ENCODE results near the gene PFKM. TPM values are rescaled to one million over a fixed set of nuclear protein-coding genes. Genes with fewer than 3 reads are reported as not detected.

PFKM gene
- total and polyA plus RNA-seq, 8 donors, result 7.0 to 27.5 (median 11.3) TPM

DNA sequence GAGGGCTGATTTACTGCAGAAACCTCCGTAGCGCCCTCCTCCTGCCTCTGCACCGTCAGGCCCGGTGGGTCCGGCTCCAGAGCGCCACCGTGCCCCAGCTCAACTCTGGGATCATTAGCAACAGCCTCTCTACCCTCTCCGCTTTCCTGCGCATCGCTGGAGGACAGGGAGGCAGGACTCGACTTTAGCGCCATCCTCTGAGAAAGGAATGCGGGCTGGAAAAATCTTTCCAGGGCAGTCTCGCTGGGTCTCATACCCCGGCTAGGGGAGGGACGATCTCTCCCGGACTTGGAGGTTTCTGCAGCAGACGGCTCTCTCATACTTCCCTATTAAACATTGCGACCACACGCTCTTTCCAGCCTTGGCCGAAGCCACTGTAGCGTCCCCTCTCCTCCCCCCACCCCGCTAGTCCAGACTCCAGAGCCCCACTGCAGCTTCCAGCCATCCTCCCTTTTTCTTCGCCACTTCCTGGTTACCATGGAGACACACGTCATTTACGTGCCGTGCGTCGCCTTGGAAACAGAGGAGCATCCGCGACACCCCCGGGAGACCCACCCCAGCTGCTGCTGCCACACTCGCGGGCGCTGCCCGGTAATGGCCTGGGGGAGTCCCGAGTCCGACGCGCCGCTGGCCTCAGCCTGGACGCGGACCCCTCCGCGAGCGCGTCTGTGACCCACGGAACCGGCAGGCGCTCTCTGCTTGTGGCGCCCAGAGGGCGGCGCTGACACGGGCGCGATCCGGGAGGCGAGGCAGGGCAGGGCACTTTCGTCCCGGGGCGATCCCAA lies 64.1 kb downstream of the PFKM start, which contains the start of gene CCDC184:
Gene CCDC184, plus strand, starts transcription at position 554 of the 785 bp plus-strand sequence. CDS start 479 bp downstream, outside the sequence.
- intact Hi-C loops (cut with DNase I), result no loop called here
- ATAC-seq, result peak; percentile 72 to 89 (median 86)

DNA sequence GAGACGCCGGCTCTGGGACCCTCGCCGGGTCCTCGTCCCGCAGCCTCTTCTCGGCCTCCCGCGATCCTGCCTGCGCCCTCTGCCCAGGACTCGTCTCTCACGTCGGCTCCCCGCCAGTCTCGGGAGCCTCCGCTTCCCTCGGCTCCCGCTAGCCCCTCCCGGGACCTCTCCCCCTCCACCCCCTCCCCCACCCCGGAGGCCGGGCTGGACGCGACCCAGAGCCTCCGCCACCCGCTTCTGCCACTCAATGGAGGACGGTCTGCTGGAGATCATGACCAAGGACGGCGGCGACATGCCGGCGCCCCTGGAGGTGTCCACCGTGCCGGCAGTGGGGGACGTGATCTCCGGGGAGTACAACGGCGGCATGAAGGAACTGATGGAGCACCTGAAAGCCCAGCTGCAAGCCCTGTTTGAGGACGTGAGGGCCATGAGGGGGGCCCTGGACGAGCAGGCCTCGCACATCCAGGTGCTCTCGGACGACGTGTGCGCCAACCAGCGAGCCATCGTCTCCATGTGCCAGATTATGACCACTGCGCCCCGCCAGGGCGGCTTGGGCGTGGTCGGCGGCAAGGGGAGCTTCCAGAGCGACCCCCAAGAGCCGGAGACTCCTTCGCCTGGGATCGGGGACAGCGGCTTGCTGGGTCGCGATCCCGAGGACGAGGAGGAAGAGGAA lies 64.8 kb downstream of the PFKM start:
- peaks cover 0 to 7% (median 5%) of the 10 kb centered on the region in 3 donors for H3K4me1 ChIP-seq
- TF ChIP-seq, protein P1, sequence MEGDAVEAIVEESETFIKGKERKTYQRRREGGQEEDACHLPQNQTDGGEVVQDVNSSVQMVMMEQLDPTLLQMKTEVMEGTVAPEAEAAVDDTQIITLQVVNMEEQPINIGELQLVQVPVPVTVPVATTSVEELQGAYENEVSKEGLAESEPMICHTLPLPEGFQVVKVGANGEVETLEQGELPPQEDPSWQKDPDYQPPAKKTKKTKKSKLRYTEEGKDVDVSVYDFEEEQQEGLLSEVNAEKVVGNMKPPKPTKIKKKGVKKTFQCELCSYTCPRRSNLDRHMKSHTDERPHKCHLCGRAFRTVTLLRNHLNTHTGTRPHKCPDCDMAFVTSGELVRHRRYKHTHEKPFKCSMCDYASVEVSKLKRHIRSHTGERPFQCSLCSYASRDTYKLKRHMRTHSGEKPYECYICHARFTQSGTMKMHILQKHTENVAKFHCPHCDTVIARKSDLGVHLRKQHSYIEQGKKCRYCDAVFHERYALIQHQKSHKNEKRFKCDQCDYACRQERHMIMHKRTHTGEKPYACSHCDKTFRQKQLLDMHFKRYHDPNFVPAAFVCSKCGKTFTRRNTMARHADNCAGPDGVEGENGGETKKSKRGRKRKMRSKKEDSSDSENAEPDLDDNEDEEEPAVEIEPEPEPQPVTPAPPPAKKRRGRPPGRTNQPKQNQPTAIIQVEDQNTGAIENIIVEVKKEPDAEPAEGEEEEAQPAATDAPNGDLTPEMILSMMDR (IDR thresholded peaks at IDR 0.05), result no peak

More for the DNA sequence above, 64.1 kb downstream of the PFKM start, which contains the start of gene CCDC184:
- H3K27me3 ChIP-seq, result peaks cover 0 to 25% (median 3%) of the 10 kb centered on the region in 4 donors
- TF ChIP-seq, protein P1 (IDR thresholded peaks at IDR 0.05), result no peak
- peak in 5 of 6 donors; percentile 39 to 74 (median 52) for DNase-seq
- WGBS, 2 donors, result 1% methylated on average over 60 to 61 of the region's 61 CpGs
- H3K4me1 ChIP-seq, result peaks cover 0 to 7% (median 5%) of the 10 kb centered on the region in 3 donors
- H3K4me3 ChIP-seq, result peak within 1 kb of the TSS; percentile 21 to 43 (median 30)
- H3K36me3 ChIP-seq, result no peaks in the 10 kb centered on the region
- no peak for FAIRE-seq
- no peaks in the 10 kb centered on the region for H3K9me3 ChIP-seq
- no peak within 1 kb of the TSS for H3K27ac ChIP-seq

DNA sequence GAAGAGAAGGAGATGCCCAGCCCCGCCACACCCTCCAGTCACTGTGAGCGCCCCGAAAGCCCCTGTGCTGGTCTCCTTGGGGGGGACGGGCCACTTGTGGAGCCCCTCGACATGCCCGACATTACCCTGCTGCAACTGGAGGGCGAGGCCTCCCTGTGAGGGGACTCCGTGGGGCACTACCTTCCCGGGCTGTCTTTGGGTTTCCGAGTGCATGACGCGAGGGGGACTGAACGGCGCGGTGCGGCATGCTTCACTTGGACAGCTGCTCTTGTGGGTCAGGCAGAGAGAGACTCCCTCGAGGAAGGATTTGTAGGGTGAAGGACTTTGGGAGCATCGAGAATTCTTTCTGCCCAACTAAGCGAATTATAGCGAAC lies 65.4 kb downstream of the PFKM start:
- Histone ChIP-seq H3K27me3 (peaks cover 0 to 25% (median 3%) of the 10 kb centered on the region in 4 donors), H3K36me3 (no peaks in the 10 kb centered on the region), H3K4me3 (peak overlapping the region in 1 of 4 donors; percentile 43), H3K27ac (no peak overlapping the region), H3K4me1 (peaks cover 0 to 7% (median 5%) of the 10 kb centered on the region in 3 donors), H3K9me3 (no peaks in the 10 kb centered on the region)
- intact Hi-C loops (cut with DNase I), result no loop called here
- 11 to 12% methylated on average over 20 of the region's 20 CpGs for WGBS, 2 donors
- TF ChIP-seq, protein P1 (IDR thresholded peaks at IDR 0.05), result no peak
- DNase-seq, result peak in 1 of 6 donors; percentile 58
- no peak for ATAC-seq
- no peak for FAIRE-seq

More for the DNA sequence above, 64.8 kb downstream of the PFKM start:
- DNase-seq, result peak in 3 of 6 donors; percentile 40 to 80 (median 57)
- ATAC-seq, result peak in 3 of 4 donors; percentile 7 to 52 (median 41)
- H3K4me3 ChIP-seq, result peak overlapping the region; percentile 21 to 43 (median 30)
- no peak for FAIRE-seq
- WGBS, 2 donors, result 1 to 4% methylated on average over 59 to 61 of the region's 61 CpGs
- intact Hi-C loops (cut with DNase I), result no loop called here
- H3K9me3 ChIP-seq, result no peaks in the 10 kb centered on the region
- H3K27ac ChIP-seq, result no peak overlapping the region
- H3K36me3 ChIP-seq, result no peaks in the 10 kb centered on the region
- peaks cover 0 to 25% (median 3%) of the 10 kb centered on the region in 4 donors for H3K27me3 ChIP-seq

- 63 to 65% methylated on average over 10 of the region's 10 CpGs for WGBS, 2 donors
- DNase-seq (no peak), FAIRE-seq (no peak)
Observed at GRCh38 chr12:48185181-48185919, 66.2 kb downstream of the PFKM start.

More at GRCh38 chr12:48185181-48185919, 66.2 kb downstream of the PFKM start:
- no peaks in the 10 kb centered on the region for H3K9me3 ChIP-seq
- ATAC-seq, result no peak
- H3K27ac ChIP-seq, result no peak overlapping the region
- TF ChIP-seq, protein P1 (IDR thresholded peaks at IDR 0.05), result no peak
- peaks cover 0 to 7% (median 5%) of the 10 kb centered on the region in 3 donors for H3K4me1 ChIP-seq
- H3K36me3 ChIP-seq, result no peaks in the 10 kb centered on the region
- intact Hi-C loops (cut with DNase I), result no loop called here
- peaks cover 0 to 25% (median 3%) of the 10 kb centered on the region in 4 donors for H3K27me3 ChIP-seq
- H3K4me3 ChIP-seq, result no peak overlapping the region
